Stimulated activated CD8-positive, alpha-beta memory T cell treated with anti-CD3 and anti-CD28 coated beads, Interleukin-4, amount 100 ng/mL, for 48 hours (primary cell): Measurements from ENCODE around the gene UGGT2.
"Not testable (repeated sequence)": the region's sequence is repeated elsewhere in the genome, so short reads cannot be mapped to it uniquely, and the experiment has no call there.

Source experiments
- DNase-seq: peaks from one replicate; pipeline ENCODE4 v3.0.0-alpha.2; 2020

Gene UGGT2

DNA sequence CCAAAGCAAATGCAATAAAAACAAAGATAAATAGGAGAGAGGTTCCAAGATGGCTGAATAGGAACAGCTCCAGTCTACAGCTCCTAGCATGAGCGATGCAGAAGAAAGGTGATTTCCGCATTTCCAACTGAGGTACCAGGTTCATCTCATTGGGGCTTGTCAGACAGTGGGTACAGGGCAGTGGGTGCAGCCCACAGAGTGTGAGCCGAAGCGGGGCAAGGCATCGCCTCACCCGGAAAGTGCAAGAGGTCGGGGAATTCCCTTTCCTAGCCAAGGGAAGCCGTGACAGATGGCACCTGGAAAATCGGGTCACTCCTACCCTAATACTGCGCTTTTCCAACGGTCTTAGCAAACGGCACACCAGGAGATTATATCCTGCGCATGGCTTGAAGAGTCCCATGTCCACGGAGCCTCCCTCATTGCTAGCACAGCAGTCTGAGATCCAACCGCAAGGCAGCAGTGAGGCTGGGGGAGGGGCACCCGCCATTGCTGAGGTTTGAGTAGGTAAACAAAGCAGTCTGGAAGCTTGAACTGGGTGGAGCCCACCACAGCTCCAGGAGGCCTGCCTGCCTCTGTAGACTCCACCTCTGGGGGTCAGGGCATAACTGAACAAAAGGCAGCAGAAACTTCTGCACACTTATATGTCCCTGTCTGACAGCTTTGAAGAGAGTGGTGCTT lies 6.6 kb downstream of the UGGT2 start:
- DNase-seq: not testable (repeated sequence)

DNA sequence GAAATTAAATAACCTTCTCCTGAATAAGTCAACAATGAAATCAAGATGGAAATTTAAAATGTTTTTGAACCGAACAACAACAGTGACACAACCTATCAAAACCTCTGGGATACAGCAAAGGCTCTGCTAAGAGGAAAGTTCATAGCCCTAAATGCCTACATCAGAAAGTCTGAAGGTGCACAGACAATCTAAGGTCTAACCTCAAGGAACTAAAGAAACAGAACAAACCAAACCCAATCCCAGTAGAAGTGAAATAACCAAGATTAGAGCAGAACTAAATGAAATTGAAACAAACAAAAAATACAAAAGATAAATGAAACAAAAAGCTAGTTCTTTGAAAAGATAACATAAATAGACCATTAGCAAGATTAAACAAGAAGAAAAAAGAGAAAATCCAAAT lies 9.0 kb downstream of the UGGT2 start:
- no peak for DNase-seq

DNA sequence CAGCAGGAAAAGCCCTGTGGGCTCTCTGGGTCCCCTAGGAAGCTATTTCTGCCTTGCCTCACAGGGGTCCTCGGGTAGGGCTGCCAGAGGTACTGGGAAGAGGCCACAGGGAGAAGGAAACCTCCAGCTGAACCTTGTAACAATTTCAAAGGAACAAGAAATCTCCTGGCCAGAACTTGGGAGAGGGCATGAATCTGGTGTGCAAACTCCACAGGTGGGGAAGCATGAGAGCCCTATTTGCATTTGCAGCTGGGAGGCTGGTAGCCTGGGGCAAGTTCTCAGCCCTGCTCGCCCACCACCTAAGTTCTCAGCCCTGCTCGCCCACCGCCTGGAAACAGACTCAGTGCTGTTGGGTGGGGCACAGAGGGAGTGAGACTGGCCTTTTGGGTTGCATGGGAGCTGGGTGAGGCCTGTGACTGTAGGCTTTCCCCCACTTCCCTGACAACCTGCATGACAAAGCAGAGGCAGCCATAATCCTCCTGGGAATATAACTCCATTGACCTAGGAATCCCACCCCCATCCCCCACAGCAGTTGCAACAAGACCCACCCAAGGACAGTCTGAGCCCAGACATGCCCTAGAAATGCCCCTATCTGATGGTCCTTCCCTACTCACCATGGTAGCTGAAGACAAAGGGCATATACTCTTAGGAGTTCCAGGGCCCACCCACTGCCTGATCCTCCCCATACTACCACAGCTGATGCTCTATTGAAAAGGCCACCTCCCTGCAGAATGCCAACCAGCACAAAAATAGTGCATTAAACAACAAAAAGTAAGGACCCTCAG lies 11.7 kb downstream of the UGGT2 start:
- DNase-seq: no peak

DNA sequence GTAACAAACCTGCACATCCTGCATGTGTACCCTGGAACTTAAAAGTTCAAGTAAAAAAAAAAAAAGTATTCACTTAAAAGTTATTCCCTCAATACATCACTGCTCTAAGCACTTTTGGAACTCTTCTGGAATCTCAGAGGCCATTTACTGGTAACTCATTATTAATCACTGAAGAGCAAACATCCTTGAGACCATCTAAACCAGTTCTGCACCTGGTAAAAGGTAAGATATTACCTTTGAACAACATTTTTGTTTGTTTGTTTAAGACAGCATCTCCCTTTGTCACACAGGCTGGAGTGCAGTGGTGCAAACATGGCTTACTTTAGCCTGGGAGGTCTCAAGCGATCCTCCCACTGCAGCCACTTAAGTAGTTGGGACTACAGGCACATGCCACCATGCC lies 16.7 kb downstream of the UGGT2 start:
- no peak for DNase-seq

GRCh38 chr13:96034662-96035061 lies 18.5 kb downstream of the UGGT2 start:
- no peak for DNase-seq

- no peak for DNase-seq
Observed at GRCh38 chr13:96033220-96034015, 19.8 kb downstream of the UGGT2 start.

DNA sequence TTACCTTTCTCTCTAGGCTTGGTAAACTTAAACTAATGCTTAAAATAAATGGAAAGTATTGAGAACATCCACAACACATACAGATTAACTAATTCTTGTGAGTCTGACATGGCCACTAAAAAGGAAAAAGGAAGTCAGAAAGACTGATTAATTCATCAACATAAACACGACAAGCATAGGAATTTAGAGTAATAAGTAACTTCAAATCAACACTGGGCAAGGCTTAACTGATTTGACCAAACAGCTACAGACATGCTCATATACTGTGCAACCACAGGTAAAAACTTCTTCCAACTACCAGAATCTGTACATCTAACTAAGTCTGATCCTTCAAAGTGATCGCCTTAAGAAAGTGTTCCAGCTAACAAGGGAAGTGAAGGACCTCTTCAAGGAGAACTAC lies 20.5 kb downstream of the UGGT2 start:
- no peak for DNase-seq

DNA sequence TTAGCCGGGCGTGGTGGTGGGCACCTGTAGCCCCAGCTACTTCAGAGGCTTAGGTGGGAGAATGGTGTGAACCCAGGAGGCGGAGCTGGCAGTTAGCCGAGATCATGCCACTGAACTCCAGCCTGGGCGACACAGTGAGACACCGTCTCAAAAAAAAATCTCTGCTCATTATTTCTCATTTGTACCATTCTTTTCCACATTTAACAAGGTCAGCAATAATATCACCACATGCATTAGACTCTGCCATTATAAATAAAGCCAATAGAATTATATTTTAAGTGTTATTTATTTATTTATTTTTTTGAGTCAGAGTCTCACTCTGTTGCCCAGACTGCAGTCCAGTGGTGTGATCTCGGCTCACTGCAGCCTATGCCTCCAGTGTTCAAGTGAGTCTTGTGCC lies 24.2 kb downstream of the UGGT2 start:
- no peak for DNase-seq

DNA sequence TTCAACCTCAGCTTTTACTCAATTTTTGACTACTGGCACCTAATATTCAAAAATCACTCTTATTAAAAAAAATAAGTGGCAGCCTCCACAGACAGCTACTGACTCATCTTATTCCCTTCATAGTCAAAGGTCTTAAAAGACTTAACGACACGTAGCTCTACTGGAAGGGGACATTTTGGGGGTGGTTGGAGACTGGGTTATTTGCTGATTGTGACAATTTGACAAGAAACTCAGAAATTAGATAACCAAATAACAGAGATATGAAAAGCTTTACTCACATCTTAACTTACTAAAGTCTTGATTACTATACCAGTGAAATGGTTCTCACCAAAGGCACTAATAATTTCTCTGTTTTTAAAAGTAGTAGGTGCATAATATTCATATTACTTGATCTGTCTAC lies 25.7 kb downstream of the UGGT2 start:
- DNase-seq: no peak

DNA sequence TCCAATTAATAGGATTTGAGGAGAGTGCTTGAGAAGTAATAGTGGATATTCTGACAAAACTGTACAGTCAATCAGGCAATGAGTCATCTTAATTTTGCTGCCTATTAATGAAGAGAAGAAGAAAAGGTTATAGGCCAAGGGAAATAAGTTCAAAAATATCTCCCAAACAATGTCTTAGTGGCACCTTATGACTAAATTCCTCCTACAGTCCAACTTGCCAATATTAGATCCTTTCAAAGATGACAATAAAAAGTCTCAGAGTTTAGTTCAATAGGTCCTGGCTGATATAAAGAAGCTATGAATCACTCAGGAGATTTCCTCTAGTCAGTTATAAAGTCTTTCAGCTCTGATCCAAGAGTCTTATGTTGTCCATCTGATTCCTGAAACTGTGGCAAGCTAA lies 27.9 kb downstream of the UGGT2 start:
- no peak for DNase-seq

- no peak for DNase-seq
Observed at GRCh38 chr13:96020931-96021330, 32.3 kb downstream of the UGGT2 start.

GRCh38 chr13:96020155-96020575 lies 33.0 kb downstream of the UGGT2 start:
- no peak for DNase-seq

DNA sequence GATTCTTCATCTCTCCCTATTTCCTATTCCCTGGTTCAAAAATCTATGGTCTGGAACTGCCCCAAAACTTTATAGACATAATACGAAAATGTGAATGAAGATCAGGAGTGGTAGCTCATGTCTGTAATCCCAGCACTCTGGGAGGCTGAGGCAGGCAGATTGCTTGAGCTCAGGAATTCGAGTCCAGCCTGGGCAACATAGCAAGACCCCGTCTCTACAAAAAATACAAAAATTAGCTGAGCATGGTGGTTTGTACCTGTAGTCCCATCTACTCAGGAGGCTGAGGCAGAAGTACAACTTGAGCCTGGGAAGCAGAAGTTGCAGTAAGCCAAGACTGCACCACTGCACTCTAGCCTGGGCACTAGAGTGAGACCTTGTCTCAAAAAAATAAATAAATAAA lies 35.1 kb downstream of the UGGT2 start:
- no peak for DNase-seq

DNA sequence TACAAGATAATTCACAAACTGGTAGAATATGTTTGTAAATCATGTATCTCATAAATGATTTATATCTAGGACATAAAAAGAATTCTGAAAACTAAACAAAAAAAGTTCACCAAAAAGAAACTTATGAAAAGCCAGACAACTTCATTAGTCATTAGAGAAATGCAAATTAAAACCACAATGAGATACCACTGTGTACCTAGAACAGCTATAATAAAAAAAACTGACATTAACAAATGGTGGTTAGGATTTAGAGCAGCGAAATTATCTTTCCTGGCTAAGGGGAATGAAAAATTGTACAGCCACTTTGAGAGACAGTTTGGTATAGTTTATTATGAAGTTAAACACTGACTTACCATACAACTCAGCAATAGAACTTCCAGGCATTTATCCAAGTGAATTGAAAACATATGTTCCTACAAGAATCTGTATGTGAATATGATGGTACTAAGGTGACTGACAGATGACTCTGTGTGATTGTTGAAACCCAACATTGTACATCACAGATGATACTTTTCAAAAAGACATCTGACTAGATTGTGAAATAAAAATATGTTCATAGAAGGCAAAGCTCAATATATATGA lies 41.8 kb downstream of the UGGT2 start:
- no peak for DNase-seq

DNA sequence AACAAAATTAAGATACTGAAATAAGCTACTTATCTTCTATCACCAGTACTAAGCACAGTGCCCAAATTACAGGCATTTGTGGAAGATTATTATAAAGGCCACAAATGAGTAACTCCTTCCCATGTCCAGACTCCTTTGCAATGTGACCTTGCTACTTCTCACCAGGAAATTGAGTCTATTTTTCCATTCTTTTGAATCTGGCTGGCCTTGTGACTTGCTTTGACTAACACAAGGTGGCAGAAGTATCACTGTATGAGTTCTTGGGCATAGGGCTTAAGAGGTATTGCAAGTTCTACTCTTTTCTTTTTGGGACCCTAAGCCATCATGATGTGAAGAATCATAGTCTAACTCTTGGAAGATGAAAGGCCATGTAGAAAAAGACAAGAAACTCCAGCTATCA lies 49.9 kb downstream of the UGGT2 start:
- no peak for DNase-seq

- DNase-seq: no peak
Observed at GRCh38 chr13:96002322-96003131, 50.7 kb downstream of the UGGT2 start.

DNA sequence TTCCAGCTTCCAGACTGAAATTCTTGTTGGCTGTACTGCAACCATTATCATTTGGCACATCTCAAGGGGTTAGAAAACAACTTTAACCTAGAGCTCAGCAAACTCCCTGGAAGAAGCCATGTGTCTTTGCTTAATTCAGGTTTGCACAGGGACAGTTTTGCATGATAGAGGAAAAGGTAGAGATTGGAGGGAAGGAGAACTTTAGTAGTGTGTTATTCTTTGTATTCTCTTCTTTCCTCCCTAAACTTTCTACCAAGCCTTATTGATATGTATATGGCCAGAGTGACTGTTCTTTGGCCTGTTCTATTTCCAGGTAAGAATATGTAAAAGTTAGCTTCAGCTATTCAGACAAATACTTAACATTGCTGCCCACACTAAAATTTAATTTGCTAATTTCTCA lies 53.1 kb downstream of the UGGT2 start:
- no peak for DNase-seq

DNA sequence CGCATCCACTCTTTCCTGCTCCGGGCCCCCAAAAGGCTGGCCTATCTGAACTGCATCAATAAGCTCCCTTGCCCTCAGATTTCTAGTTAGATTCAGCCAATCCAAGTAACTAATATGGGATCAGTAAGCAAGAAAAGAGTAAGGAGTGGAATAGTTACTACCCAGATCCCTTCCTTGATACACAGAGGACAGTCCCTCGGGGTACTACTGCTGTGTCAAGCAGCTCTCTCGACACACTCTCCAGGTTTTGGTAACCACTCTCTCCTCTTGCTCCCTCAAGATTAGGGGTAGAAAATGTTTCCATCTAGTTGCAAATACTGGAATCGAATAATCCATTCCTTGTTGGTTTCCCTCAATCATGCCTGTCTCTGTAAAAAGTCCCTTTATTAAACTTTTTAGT lies 65.4 kb downstream of the UGGT2 start:
- no peak for DNase-seq

GRCh38 chr13:95982144-95982543 lies 71.1 kb downstream of the UGGT2 start:
- no peak for DNase-seq

DNA sequence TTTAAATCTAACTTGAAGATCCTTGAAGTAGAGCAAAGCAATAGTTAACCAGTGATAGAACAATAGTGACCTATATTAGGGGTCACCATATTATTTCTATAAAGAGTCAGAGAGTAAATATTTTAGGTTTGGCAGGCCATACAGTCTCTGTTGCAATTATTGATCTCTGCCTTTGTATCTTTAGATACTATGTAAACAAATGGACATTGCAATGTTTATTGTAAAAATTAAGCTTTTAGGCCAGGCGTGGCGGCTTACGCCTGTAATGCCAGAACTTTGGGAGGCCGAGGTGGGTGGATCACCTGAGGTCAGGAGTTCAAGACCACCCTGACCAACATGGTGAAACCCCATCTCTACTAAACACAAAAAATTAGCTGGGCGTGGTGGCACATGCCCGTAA lies 80.5 kb downstream of the UGGT2 start:
- not testable (repeated sequence) for DNase-seq

DNA sequence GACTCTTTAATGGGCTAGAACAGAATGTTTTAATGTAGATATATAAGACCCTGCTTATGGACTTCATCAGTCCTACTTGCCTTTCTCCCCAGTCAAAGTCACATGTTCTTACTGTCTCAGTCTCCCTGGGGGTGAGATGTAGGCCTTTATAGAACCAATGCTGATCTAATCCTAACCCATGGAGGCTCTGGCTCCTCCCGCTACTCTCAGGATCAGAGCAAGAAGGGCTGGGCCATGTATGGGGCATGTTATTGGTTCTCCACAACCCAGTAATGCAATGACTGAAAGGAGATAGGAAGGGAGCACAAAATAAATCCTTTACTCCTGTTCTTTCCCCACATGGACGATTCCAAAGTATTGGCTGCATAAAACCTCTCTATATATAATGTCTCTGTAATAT lies 82.3 kb downstream of the UGGT2 start:
- no peak for DNase-seq

DNA sequence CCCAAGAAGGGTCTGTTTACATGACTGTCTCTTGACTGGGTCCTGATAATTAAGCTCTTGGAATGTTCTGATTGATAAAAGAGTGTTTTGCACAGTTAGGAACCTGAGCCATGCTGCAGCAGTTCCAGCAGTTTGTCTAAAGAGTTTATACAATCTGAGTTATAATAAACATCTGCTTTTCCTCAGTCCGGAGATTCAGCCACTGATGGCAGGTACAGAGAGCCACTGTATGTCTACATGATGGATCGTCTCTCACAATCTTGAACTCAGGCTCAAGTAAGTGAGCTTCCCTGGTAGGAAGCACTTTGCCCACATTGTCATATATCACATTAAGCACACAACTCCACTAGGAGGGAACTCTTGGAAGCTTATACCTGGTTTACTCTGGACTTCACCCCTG lies 84.3 kb downstream of the UGGT2 start:
- no peak for DNase-seq

DNA sequence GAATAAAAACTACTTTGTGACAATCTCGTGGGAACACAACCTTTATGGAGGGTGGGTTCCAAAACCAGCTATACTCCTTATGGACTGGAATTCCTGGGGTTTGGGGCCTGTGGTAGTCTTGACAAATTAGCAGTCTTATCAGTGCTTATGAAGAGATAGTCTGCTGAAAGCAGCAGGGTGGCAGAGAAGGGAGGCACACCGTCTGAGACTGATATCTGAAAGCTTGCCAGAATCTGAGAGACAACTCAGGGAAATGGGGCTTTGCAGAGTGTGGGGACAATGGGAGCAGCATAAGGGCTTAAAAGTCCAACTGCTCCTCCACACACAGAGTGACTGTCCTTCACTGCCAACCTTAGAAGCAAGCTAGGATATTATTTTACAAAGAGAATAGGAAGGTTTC lies 95.9 kb downstream of the UGGT2 start:
- no peak for DNase-seq
